Panc1 (cell line): ENCODE measurements around the gene ALK. TPM values are rescaled to one million over a fixed set of nuclear protein-coding genes. Genes with fewer than 3 reads are reported as not detected.

ENCODE experiments used
- ATAC-seq: fragments of 200-7000 bp; cut with Tn5 transposase; 2 replicates; pipeline ENCODE4 v1.9.1; 2020; ENCODE audit warnings: mild to moderate bottlenecking, moderate library complexity
- BruUV-seq: library from RNA; stranded (reverse); fragments of 400-500 nt; replicated peaks from 2 replicates; lab custom pipeline; 2021; lab: Mats Ljungman, UMichigan
- CTCF ChIA-PET: fragments of 300-600 bp; sonication (Branson Sonifier 250); formaldehyde crosslinking; loops from one replicate; lab custom pipeline; 2022; ENCODE audit warnings: antibody characterized with exemption; lab: Charles Lee
- POLR2A ChIA-PET: fragments of 300-600 bp; sonication (Branson Sonifier 250); formaldehyde crosslinking; loops from one replicate; lab custom pipeline; 2022; ENCODE audit warnings: antibody characterized with exemption; lab: Charles Lee
- DNase-seq: peaks from one replicate; pipeline ENCODE4 v3.0.0-alpha.2; 2010; ENCODE audit warnings: low read depth, low spot score
- H3K27ac ChIP-seq: 2 replicates; pipeline ENCODE4 v1.5.1; 2011; ENCODE audit warnings: mild to moderate bottlenecking, low read length, inconsistent platforms
- H3K27me3 ChIP-seq: fragments of 200-500 bp; sonication (Bioruptor generic); 2 replicates; pipeline ENCODE4 v1.6.0; 2014; ENCODE audit warnings: low read length, inconsistent platforms; ENCODE audit not compliant: control insufficient read depth, insufficient read depth
- H3K36me3 ChIP-seq: fragments of 200-500 bp; sonication (Bioruptor generic); 2 replicates; pipeline ENCODE4 v1.5.1; 2014; ENCODE audit warnings: inconsistent platforms, mild to moderate bottlenecking, low read length, moderate library complexity; ENCODE audit not compliant: control insufficient read depth, insufficient read depth
- H3K4me1 ChIP-seq: 2 replicates; pipeline ENCODE4 v1.5.1; 2011; ENCODE audit warnings: inconsistent platforms, mild to moderate bottlenecking, low read length, moderate library complexity; ENCODE audit not compliant: control insufficient read depth, insufficient read depth
- H3K4me3 ChIP-seq, 2 experiments: 2 replicates each; pipeline ENCODE4 v1.5.1; 2011 to 2012; ENCODE audit warnings: low read depth in 2 of 2, low read length in 2 of 2, mild to moderate bottlenecking in 2 of 2, inconsistent platforms in 1 of 2, moderate library complexity in 1 of 2
- H3K9me3 ChIP-seq: fragments of 200-500 bp; sonication (Bioruptor generic); 2 replicates; pipeline ENCODE4 v1.5.1; 2014; ENCODE audit warnings: low read depth, mild to moderate bottlenecking, inconsistent platforms, low read length, moderate library complexity; ENCODE audit not compliant: control insufficient read depth, insufficient read depth
- POLR2AphosphoS5 ChIP-seq: IDR thresholded peaks from 2 replicates; pipeline ENCODE4 v1.6.1; 2012; ENCODE audit warnings: mild to moderate bottlenecking, low read depth, low read length, moderate library complexity
- SIN3A ChIP-seq: IDR thresholded peaks from 2 replicates; pipeline ENCODE4 v1.6.1; 2012; ENCODE audit warnings: low read depth, mild to moderate bottlenecking, low read length, moderate library complexity, borderline replicate concordance; ENCODE audit not compliant: insufficient read depth
- TCF7L2 ChIP-seq: IDR thresholded peaks from 2 replicates; pipeline ENCODE4 v1.6.1; 2011; ENCODE audit warnings: mild to moderate bottlenecking, low read depth, low read length, inconsistent platforms
- in situ Hi-C: cut with HindIII; loops from 2 replicates; pipeline ENCODE4 v1.10.0; 2016; ENCODE audit warnings: low sequenced_read_pairs, low pct_unique_long_range_greater_than_20kb
- intact Hi-C: fragments of 100-400 bp; cut with micrococcal nuclease; formaldehyde crosslinking; loops from one replicate; pipeline ENCODE4 v1.10.0; 2022; ENCODE audit not compliant: unreplicated experiment
- total RNA-seq: library from RNA; stranded (reverse); gene quantifications from one replicate; pipeline ENCODE4 v1.2.1, GENCODE V29; 2021; ENCODE audit not compliant: unreplicated experiment
- TF ChIP-seq, protein P1 (sequence below): fragments of 450-650 bp; IDR thresholded peaks from 2 replicates; pipeline ENCODE4 v1.5.1; 2017; ENCODE audit warnings: mild to moderate bottlenecking
- TF ChIP-seq, protein P2 (sequence below), 2 experiments: IDR thresholded peaks; 2 replicates each; pipeline ENCODE4 v1.6.1; 2011 to 2012; ENCODE audit warnings: low read depth in 2 of 2, control low read depth in 1 of 2, low read length in 1 of 2, mild to moderate bottlenecking in 1 of 2, moderate library complexity in 1 of 2; ENCODE audit not compliant: insufficient read depth in 1 of 2

Gene ALK
- total RNA-seq, 1 experiment from 2014 or later, result not detected

DNA sequence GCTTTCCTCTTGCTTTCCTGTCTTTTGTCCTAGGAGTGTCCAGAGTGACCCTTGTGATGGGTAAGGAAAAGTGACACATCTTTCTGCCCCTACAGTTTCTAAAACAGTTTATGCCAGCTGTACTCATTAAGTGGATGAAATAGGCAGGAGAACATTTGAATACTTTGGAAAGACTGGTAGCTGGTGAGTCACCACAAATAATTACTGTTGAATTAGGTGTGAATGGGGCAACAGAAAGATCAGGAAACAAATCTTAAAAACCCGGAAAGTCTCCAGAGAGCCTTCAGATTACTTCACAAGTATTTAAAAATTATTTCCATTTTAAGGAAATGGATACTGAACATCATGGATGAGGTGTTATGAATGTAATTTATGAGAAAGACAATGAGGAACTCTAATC lies 527.7 kb downstream of the ALK start:
- no peak for ATAC-seq
- Histone ChIP-seq H3K4me1 (no peaks in the 10 kb centered on the region), H3K36me3 (no peaks in the 10 kb centered on the region), H3K27me3 (peaks cover 3% of the 10 kb centered on the region; the same call in 1 of the 2 replicates), H3K27ac (no peak overlapping the region), H3K9me3 (no peaks in the 10 kb centered on the region), H3K4me3 (no peak overlapping the region)
- TF ChIP-seq, protein P1, sequence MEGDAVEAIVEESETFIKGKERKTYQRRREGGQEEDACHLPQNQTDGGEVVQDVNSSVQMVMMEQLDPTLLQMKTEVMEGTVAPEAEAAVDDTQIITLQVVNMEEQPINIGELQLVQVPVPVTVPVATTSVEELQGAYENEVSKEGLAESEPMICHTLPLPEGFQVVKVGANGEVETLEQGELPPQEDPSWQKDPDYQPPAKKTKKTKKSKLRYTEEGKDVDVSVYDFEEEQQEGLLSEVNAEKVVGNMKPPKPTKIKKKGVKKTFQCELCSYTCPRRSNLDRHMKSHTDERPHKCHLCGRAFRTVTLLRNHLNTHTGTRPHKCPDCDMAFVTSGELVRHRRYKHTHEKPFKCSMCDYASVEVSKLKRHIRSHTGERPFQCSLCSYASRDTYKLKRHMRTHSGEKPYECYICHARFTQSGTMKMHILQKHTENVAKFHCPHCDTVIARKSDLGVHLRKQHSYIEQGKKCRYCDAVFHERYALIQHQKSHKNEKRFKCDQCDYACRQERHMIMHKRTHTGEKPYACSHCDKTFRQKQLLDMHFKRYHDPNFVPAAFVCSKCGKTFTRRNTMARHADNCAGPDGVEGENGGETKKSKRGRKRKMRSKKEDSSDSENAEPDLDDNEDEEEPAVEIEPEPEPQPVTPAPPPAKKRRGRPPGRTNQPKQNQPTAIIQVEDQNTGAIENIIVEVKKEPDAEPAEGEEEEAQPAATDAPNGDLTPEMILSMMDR, result no peak
- TF ChIP-seq SIN3A, result no peak
- no peak for TF ChIP-seq POLR2AphosphoS5
- TF ChIP-seq, protein P2, sequence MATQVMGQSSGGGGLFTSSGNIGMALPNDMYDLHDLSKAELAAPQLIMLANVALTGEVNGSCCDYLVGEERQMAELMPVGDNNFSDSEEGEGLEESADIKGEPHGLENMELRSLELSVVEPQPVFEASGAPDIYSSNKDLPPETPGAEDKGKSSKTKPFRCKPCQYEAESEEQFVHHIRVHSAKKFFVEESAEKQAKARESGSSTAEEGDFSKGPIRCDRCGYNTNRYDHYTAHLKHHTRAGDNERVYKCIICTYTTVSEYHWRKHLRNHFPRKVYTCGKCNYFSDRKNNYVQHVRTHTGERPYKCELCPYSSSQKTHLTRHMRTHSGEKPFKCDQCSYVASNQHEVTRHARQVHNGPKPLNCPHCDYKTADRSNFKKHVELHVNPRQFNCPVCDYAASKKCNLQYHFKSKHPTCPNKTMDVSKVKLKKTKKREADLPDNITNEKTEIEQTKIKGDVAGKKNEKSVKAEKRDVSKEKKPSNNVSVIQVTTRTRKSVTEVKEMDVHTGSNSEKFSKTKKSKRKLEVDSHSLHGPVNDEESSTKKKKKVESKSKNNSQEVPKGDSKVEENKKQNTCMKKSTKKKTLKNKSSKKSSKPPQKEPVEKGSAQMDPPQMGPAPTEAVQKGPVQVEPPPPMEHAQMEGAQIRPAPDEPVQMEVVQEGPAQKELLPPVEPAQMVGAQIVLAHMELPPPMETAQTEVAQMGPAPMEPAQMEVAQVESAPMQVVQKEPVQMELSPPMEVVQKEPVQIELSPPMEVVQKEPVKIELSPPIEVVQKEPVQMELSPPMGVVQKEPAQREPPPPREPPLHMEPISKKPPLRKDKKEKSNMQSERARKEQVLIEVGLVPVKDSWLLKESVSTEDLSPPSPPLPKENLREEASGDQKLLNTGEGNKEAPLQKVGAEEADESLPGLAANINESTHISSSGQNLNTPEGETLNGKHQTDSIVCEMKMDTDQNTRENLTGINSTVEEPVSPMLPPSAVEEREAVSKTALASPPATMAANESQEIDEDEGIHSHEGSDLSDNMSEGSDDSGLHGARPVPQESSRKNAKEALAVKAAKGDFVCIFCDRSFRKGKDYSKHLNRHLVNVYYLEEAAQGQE (IDR thresholded peaks at IDR 0.05; ENCODE audit: insufficient read depth in 1 of 2, low read depth in 2 of 2, low read length in 1 of 2), result no peak
- TF ChIP-seq TCF7L2, result no peak
- in situ Hi-C loops, result no loop called here
- no TSS peak for BruUV-seq
- ChIA-PET CTCF (no interaction called here), POLR2A (no interaction called here)
- DNase-seq, result no peak
- intact Hi-C loops, result no loop called here

DNA sequence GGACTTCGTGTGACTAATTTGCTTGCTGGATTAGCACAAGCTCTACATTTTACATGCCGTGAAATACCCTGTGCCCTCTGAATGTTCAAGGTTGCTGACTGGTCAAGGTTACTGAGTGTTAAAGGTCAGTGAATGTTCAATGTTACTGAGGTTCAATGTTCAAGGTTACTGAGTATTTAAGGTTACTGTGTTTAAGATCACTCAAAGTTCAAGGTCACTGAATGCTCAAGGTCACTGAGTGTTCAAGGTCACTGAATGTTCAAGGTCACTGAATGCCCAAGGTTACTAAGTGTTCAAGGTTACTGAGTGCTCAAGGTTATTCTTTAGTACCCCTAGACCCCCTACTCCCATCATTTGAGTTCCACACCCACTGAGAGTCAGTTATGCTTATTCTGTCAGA lies 528.6 kb downstream of the ALK start:
- Histone ChIP-seq H3K4me3 (no peak overlapping the region), H3K36me3 (no peaks in the 10 kb centered on the region), H3K4me1 (no peaks in the 10 kb centered on the region), H3K27me3 (peaks cover 6% of the 10 kb centered on the region; the same call in 1 of the 2 replicates), H3K27ac (no peak overlapping the region), H3K9me3 (no peaks in the 10 kb centered on the region)
- in situ Hi-C loops, result no loop called here
- CTCF ChIA-PET, result no interaction called here
- ATAC-seq (no peak), DNase-seq (no peak)
- intact Hi-C loops, result no loop called here
- POLR2A ChIA-PET, result no interaction called here
- TF ChIP-seq TCF7L2, result no peak
- no peak for TF ChIP-seq SIN3A
- TF ChIP-seq, protein P1, result no peak
- TF ChIP-seq POLR2AphosphoS5, result no peak
- TF ChIP-seq, protein P2 (IDR thresholded peaks at IDR 0.05; ENCODE audit: insufficient read depth in 1 of 2, low read depth in 2 of 2, low read length in 1 of 2), result no peak
- BruUV-seq, result no TSS peak
